NCI-H748 treated with DMSO at 0.1 percent for 48 hours (cell line): ENCODE data around the gene COQ10B.
"Not testable (repeated sequence)": the region's sequence is repeated elsewhere in the genome, so short reads cannot be mapped to it uniquely, and the experiment has no call there.

Source experiments
- DNase-seq: peaks from one replicate; lab custom pipeline; 2025; lab: John Stamatoyannopoulos, UW

COQ10B gene

DNA sequence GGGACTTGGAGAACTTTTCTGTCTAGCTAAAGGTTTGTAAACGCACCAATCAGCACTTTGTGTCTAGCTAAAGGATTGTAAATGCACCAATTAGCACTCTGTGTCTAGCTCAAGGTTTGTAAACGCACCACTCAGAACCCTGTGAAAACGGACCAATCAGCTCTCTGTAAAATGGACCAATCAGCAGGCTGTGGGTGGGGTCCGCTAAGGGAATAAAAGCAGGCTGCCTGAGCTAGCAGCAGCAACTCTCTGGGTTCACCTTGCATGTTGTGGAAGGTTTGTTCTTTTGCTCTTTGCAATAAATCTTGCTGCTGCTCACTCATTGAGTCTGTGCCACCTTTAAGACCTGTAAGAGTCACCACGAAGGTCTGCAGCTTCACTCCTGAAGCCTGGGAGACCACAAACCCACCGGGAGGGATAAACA, 2.4 kb upstream of the COQ10B start:
- DNase-seq, result not testable (repeated sequence)

DNA sequence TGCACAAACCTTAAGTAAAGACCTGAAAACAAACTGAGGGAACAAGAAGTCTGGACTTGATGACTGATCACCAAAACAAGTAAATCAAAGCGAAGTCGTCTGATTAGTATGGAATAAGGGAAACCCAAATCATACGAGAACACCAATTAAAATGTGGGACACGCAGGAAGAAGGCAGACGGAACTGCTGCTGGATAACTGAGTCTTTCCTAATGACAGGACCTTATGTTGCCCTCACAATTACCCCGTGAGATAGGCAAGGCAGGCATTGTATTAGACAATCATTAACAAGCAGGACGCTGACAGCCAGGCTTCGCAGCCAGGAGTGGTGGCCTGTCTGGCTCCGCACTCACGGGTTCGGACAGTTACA, 614 bp upstream of the COQ10B start:
- no peak for DNase-seq

DNA sequence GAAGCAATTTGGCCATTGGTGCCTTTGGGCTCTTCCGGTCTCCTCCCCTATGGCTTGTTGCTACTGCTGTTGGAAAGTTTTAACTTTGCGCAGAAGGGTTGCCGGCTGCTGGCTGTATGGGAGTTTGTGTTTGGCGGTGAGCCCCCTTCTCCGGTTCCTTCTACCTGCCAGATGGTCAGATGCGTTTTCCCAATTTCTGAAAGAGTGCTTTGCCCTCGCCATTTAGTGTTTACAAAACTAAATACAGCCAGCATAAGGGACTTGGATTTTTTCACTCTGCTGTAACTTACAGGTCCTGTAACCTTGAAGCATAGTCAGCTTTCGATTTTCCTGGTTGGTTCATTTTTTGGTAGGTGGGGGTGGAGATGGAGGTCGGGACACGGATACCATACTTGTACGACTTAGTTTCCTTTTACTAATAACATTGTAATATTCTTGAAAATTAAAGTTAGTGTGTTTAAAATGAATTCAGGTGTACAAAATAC, 604 bp downstream of the COQ10B start:
- DNase-seq, result peak; percentile 69

DNA sequence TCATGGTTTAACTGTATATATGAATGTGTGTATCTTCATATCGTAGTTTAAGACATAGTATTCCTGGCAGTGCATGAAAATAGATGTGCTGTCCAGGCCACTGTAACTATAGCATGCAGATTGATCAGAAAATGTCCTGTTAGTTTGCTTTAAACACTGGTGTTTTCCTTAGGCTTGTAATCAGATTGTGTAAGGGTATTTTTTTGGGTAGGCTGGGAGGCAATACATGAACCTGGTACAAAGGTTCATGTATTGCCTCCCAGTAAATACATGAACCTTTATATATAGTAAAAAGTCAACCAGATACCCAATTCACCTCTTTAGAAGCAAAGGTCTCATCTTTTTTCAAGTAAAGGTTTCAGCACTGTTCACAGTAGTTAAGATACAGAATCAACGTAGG, 1.6 kb downstream of the COQ10B start:
- no peak for DNase-seq

DNA sequence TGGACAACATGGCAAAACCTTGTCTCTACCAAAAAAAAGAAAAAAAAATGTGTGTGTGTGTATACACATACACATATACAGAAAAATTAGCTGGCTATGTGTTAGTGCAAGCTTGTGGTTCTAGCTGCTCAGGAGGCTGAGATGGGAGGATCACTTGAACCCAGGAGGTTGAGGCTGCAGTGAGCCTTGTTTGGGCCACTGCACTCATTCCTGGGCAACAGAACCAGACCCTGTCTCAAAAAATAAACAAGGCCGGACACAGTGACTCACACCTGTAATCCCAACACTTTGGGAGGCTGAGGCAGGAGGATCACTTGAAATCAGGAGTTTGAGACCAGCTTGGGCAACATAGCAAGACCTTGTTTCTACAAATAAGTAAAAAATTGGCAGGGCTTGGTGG, 2.1 kb downstream of the COQ10B start:
- no peak for DNase-seq

DNA sequence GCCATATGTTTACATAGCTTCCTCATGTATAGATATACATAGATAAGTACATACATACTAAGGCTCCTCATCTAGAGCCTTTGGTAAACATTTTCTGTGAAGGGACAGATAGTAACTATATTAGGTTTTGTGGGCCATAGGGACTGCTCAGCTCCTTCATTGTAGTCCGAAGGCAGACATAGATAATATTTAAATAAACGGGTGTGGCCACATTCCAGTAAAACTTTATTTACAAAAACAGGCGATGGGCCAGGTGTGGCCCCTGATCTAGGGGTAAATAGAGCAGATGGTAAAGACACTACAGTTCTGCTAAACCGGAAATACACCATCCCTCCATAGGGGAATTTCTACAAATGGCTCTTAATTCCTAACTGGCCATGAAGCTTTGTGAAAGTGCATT, 7.3 kb downstream of the COQ10B start:
- DNase-seq, result no peak

DNA sequence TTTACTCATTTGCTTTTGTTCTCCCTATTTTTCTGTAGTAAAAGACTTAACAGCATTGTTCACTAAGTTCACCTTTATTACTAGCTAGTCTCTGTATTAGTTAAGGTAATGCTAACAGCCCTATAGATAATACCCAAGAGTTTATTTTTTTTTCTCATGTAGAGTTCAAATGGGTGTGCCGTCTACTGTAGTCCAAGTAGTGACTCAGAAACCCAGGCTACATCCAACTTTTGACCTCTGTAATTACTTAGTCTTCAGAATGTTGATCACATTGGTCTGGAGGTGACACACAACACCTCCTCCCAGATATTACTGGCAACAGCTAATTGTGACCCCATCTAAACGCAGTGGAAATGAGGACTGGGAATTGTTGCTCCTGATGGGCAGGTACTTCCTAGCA, 7.7 kb downstream of the COQ10B start:
- DNase-seq, result no peak

GRCh38 chr2:197464175-197464574, 10.8 kb downstream of the COQ10B start:
- no peak for DNase-seq

- DNase-seq, result no peak
Measured at GRCh38 chr2:197472166-197472565, 18.8 kb downstream of the COQ10B start.

DNA sequence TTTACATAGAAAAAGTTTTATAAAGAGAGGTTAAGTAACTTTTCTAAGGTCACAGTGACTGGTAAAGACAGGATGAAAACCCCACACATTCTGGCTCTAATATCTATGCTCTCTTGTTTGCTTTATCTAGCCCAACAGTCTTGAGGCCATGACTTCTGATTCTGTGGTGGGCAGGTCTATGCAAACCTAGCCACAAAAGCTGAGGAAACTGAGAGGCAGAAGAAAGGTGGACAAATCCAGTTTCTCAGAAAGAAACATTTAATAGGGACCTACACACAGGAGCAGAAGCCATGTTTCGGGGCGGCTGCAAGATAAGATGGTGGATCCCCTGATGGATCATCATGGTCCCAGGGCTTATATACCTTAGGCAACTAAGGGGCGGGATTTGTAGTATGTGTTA, 24.4 kb downstream of the COQ10B start:
- no peak for DNase-seq

DNA sequence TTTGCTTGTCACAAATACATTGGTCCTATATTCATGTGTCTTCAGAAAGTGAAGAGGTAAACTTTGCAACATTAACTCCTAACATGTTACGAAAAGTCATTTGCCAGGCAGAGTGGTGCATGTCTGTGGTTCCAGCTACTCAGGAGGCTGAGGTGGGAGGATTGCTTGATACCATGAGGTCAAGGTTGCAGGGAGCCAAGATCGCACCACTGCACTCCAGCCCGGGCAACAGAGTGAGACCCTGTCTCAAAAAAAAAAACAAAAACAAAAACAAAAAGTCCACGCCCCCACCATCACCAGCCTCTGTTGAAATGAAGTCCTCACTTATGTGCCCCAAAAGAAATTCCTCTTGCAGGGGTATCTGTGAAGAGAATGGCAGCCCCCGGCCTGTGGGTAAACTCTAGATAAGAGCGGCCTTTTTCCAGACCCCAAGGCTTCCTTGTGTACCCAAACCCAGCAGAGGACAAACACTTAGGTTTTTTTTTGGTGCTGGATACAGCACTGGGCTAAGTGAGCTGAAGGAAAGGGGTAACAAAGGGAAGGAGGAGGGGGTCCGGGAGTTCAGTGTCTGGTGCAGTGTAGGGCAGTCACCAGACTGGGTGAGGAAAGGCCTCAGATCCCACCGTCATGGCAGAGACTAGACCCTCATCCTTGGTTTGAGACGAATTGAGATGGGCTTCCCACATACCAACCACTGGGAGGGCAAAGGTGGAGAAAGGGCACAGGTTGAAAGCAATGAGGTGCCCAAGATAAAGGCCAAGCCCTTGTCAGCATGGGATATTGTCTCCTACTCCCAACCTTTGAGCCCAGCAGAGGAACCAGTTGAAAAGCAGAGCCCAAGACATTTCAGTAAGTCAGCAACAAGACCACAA, 27.0 kb downstream of the COQ10B start:
- no peak for DNase-seq

DNA sequence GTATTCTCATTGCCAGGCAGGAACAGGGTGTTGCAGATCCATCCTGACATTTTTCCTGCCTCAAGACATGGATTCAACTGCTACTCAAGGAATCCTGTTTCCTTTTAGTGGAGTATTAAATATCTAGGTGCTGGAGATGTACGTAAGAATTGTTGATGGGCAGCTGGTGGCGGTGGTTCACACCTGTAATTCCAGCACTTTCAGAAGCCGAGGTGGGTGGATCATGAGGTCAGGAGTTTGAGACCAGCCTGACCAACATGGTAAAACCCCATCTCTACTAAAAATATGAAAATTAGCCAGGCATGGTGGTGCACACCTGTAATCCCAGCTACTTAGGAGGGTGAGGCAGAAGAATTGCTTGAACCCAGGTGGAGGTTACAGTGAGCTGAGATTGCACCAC, 30.9 kb downstream of the COQ10B start:
- not testable (repeated sequence) for DNase-seq

- DNase-seq, result no peak
Measured at GRCh38 chr2:197486175-197486574, 32.8 kb downstream of the COQ10B start.

- DNase-seq, result no peak
Measured at GRCh38 chr2:197487385-197487784, 34.0 kb downstream of the COQ10B start.

- DNase-seq, result no peak
Measured at GRCh38 chr2:197495433-197496134, 42.2 kb downstream of the COQ10B start.

DNA sequence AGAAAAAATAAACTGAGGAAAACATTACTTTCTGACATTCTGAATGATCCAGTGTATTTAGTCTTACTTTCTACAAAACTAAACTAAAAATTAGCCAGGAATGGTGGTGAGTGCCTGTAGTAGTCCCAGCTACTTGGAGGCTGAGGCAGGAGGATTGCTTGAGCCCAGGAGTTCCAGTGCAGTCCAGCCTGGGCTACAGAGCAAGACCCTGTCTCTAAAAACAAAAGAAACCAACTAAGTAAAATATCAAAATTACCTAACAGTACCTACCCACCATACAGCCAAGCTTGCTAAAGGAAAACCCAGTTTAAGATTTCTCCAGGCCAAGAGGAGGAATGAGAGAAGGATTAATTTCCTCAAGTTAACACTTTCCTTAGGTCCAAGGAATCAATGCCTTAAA, 43.3 kb downstream of the COQ10B start:
- no peak for DNase-seq

GRCh38 chr2:197497326-197497725, 44.0 kb downstream of the COQ10B start:
- DNase-seq, result no peak

GRCh38 chr2:197498235-197498936, 45.0 kb downstream of the COQ10B start:
- DNase-seq, result no peak

- peak; percentile 42 for DNase-seq
Measured at GRCh38 chr2:197498937-197499593, 45.7 kb downstream of the COQ10B start.

- DNase-seq, result peak; percentile 98
Measured at GRCh38 chr2:197499594-197500502, 46.5 kb downstream of the COQ10B start, which contains the start of the genes HSPD1 and HSPE1. Gene HSPD1 (minus strand): TSS chr2:197499840. CDS start chr2:197498848, 992 bp downstream. Gene HSPE1 (plus strand): TSS chr2:197500379. CDS start chr2:197500437, 58 bp downstream.
